Hematopoietic multipotent progenitor cell treated with erythropoietin and hydrocortisone succinate and interleukin-3 and kit ligand, for 8 days (in vitro differentiated cells): ENCODE results near the gene CIAO2B.
"Not testable (repeated sequence)": the region's sequence is repeated elsewhere in the genome, so short reads cannot be mapped to it uniquely, and the experiment has no call there.

Experiments
- DNase-seq: peaks from one replicate; pipeline ENCODE4 v3.0.0-alpha.2; 2015

CIAO2B gene

GRCh38 chr16:66955363-66956153 lies 21.4 kb upstream of the CIAO2B start:
- DNase-seq, result not testable (repeated sequence)

- DNase-seq, result peak; percentile 86
Measured at GRCh38 chr16:66954097-66954659, 20.0 kb upstream of the CIAO2B start.

GRCh38 chr16:66953462-66954096 lies 19.4 kb upstream of the CIAO2B start:
- DNase-seq, result no peak

GRCh38 chr16:66952430-66953110 lies 18.4 kb upstream of the CIAO2B start:
- no peak for DNase-seq

- no peak for DNase-seq
Measured at GRCh38 chr16:66950971-66951790, 17.0 kb upstream of the CIAO2B start.

GRCh38 chr16:66950437-66950836 lies 16.2 kb upstream of the CIAO2B start:
- no peak for DNase-seq

- DNase-seq, result no peak
Measured at GRCh38 chr16:66949472-66949871, 15.3 kb upstream of the CIAO2B start.

GRCh38 chr16:66948837-66949225 lies 14.6 kb upstream of the CIAO2B start:
- no peak for DNase-seq

- no peak for DNase-seq
Measured at GRCh38 chr16:66948134-66948836, 14.1 kb upstream of the CIAO2B start.

GRCh38 chr16:66947302-66948065 lies 13.3 kb upstream of the CIAO2B start:
- peak; percentile 93 for DNase-seq

GRCh38 chr16:66946974-66947301 lies 12.7 kb upstream of the CIAO2B start:
- DNase-seq, result no peak

- no peak for DNase-seq
Measured at GRCh38 chr16:66946541-66946940, 12.3 kb upstream of the CIAO2B start.

- no peak for DNase-seq
Measured at GRCh38 chr16:66945939-66946338, 11.7 kb upstream of the CIAO2B start.

GRCh38 chr16:66944971-66945370 lies 10.8 kb upstream of the CIAO2B start:
- DNase-seq, result not testable (repeated sequence)

GRCh38 chr16:66944054-66944441 lies 9.8 kb upstream of the CIAO2B start:
- no peak for DNase-seq

- no peak for DNase-seq
Measured at GRCh38 chr16:66943426-66944053, 9.3 kb upstream of the CIAO2B start.

- no peak for DNase-seq
Measured at GRCh38 chr16:66942981-66943380, 8.8 kb upstream of the CIAO2B start.

- no peak for DNase-seq
Measured at GRCh38 chr16:66940236-66940635, 6.0 kb upstream of the CIAO2B start.

GRCh38 chr16:66939366-66939765 lies 5.2 kb upstream of the CIAO2B start:
- DNase-seq, result no peak

- DNase-seq, result no peak
Measured at GRCh38 chr16:66937725-66938337, 3.6 kb upstream of the CIAO2B start.
